ENCODE results near the gene PGM5.

The PGM5 gene

DNA sequence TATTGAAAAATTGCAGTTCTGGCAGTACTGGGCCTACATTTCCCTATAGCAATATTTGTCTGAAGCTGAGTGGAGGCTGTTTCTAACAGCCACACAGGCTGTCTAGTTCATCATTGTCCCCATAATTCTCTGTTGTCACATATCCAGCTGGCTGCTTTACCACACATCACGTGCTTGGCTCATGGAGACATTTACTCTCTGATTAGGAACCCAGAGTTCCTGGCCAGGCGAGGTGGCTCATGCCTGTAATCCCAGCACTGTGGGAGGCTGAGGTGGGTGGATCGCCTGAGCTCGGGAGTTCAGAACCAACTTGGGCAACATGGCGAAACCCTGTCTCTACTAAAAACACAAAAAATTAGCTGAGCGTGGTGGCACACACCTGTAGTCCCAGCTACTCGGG, 81.4 kb downstream of the PGM5 start:
- H3K4me1 ChIP-seq (ENCODE audit: low read depth, poor library complexity, severe bottlenecking): no peaks in the 10 kb centered on the region
- no peak overlapping the region for H2AFZ ChIP-seq (ENCODE audit: low read depth)
- H3K79me2 ChIP-seq (ENCODE audit: insufficient read depth, low read depth): no peaks in the 10 kb centered on the region
- H3K9ac ChIP-seq: no peak overlapping the region
- H4K20me1 ChIP-seq (ENCODE audit: insufficient read depth): no peaks in the 10 kb centered on the region
- TF ChIP-seq CTCF (conservative IDR thresholded peaks at IDR 0.05; ENCODE audit: low read depth, low read length): no peak
- no peak overlapping the region for H3K4me3 ChIP-seq (IDR thresholded peaks at IDR 0.05; ENCODE audit: insufficient read depth, low read depth, low read length)
- no peak overlapping the region for H3K27ac ChIP-seq
- no peak overlapping the region for H3K4me2 ChIP-seq
- no peaks in the 10 kb centered on the region for H3K27me3 ChIP-seq (ENCODE audit: insufficient read depth, low read depth)
- no peaks in the 10 kb centered on the region for H3K36me3 ChIP-seq (ENCODE audit: insufficient read depth)

GRCh38 chr9:68443624-68444023, 87.2 kb downstream of the PGM5 start:
- Histone ChIP-seq H2AFZ (ENCODE audit: low read depth) (no peak overlapping the region), H3K4me3 (IDR thresholded peaks at IDR 0.05; ENCODE audit: insufficient read depth, low read depth, low read length) (no peak overlapping the region), H3K36me3 (ENCODE audit: insufficient read depth) (no peaks in the 10 kb centered on the region), H3K79me2 (ENCODE audit: insufficient read depth, low read depth) (no peaks in the 10 kb centered on the region), H3K27ac (no peak overlapping the region), H3K27me3 (ENCODE audit: insufficient read depth, low read depth) (no peaks in the 10 kb centered on the region), H3K4me1 (ENCODE audit: low read depth, poor library complexity, severe bottlenecking) (no peaks in the 10 kb centered on the region), H3K9ac (no peak overlapping the region), H4K20me1 (ENCODE audit: insufficient read depth) (no peaks in the 10 kb centered on the region), H3K4me2 (no peak overlapping the region)
- no peak for TF ChIP-seq CTCF (conservative IDR thresholded peaks at IDR 0.05; ENCODE audit: low read depth, low read length)

DNA sequence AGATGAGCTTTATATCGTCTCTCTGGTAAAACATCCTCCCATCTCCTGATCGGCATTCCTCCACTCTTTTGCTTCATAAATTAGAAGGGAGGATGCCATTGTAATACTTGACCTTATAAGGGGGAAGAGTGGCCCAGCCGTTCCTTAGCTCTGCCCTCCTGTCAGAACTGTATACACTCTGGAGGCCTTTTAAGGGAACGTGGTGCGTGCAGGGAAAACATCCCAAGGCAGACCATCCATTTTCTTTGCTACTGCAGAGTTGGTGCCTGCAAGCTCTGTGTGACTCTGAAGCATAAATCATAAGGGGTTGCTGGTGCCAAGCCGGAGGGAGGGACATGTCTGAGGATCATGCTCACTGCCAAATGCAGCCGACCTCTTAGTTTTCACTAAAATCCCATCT, 90.4 kb downstream of the PGM5 start:
- Histone ChIP-seq H3K4me2 (no peak overlapping the region), H3K79me2 (ENCODE audit: insufficient read depth, low read depth) (no peaks in the 10 kb centered on the region), H3K36me3 (ENCODE audit: insufficient read depth) (no peaks in the 10 kb centered on the region), H3K4me3 (IDR thresholded peaks at IDR 0.05; ENCODE audit: insufficient read depth, low read depth, low read length) (no peak overlapping the region), H3K27ac (no peak overlapping the region), H3K9ac (no peak overlapping the region), H3K27me3 (ENCODE audit: insufficient read depth, low read depth) (no peaks in the 10 kb centered on the region), H4K20me1 (ENCODE audit: insufficient read depth) (no peaks in the 10 kb centered on the region), H3K4me1 (ENCODE audit: low read depth, poor library complexity, severe bottlenecking) (no peaks in the 10 kb centered on the region), H2AFZ (ENCODE audit: low read depth) (no peak overlapping the region)
- TF ChIP-seq CTCF (conservative IDR thresholded peaks at IDR 0.05; ENCODE audit: low read depth, low read length): no peak

- no peak overlapping the region for H2AFZ ChIP-seq (ENCODE audit: low read depth)
- no peaks in the 10 kb centered on the region for H3K4me1 ChIP-seq (ENCODE audit: low read depth, poor library complexity, severe bottlenecking)
- no peak overlapping the region for H3K4me2 ChIP-seq
- H3K4me3 ChIP-seq (IDR thresholded peaks at IDR 0.05; ENCODE audit: insufficient read depth, low read depth, low read length): no peak overlapping the region
- H3K27me3 ChIP-seq (ENCODE audit: insufficient read depth, low read depth): no peaks in the 10 kb centered on the region
- H3K27ac ChIP-seq: no peak overlapping the region
- no peaks in the 10 kb centered on the region for H4K20me1 ChIP-seq (ENCODE audit: insufficient read depth)
- no peaks in the 10 kb centered on the region for H3K79me2 ChIP-seq (ENCODE audit: insufficient read depth, low read depth)
- no peak for TF ChIP-seq CTCF (conservative IDR thresholded peaks at IDR 0.05; ENCODE audit: low read depth, low read length)
- no peaks in the 10 kb centered on the region for H3K36me3 ChIP-seq (ENCODE audit: insufficient read depth)
- no peak overlapping the region for H3K9ac ChIP-seq
These were observed 91.2 kb downstream of the PGM5 start for GRCh38 chr9:68447611-68448010.
